Aorta (tissue), 5 donors: Measurements from ENCODE around the gene KDM8. TPM values are rescaled to one million over a fixed set of nuclear protein-coding genes. Genes with fewer than 3 reads are reported as not detected.
"Not testable (repeated sequence)": the region's sequence is repeated elsewhere in the genome, so short reads cannot be mapped to it uniquely, and the experiment has no call there.

ENCODE experiments used
- ATAC-seq: fragments of 200-7000 bp; cut with Tn5 transposase; one replicate; pipeline ENCODE4 v1.9.1; 2022; ENCODE audit warnings: moderate library complexity; ENCODE audit not compliant: low FRiP score
- DNase-seq, 2 donors: peaks; one replicate each; pipeline ENCODE4 v3.0.0-alpha.2; 2020
- H3K27ac ChIP-seq, 2 donors: one replicate each; pipeline ENCODE4 v1.5.1; 2013; ENCODE audit warnings: low read length in 2 of 2, mild to moderate bottlenecking in 2 of 2, moderate library complexity in 2 of 2, control low read depth in 1 of 2, inconsistent platforms in 1 of 2, low read depth in 1 of 2
- H3K27me3 ChIP-seq, 2 donors: one replicate each; pipeline ENCODE4 v1.6.1; 2013; ENCODE audit warnings: control low read depth in 1 of 2, low read length in 1 of 2, mild to moderate bottlenecking in 1 of 2, moderate library complexity in 1 of 2; ENCODE audit not compliant: insufficient read depth in 2 of 2, control insufficient read depth in 1 of 2
- H3K36me3 ChIP-seq, 2 donors: one replicate each; pipeline ENCODE4 v1.6.1; 2013; ENCODE audit warnings: control low read depth in 1 of 2, low read length in 1 of 2, mild to moderate bottlenecking in 1 of 2; ENCODE audit not compliant: insufficient read depth in 2 of 2, control insufficient read depth in 1 of 2
- H3K4me1 ChIP-seq, 2 donors: one replicate each; pipeline ENCODE4 v1.6.1; 2013; ENCODE audit warnings: low read length in 2 of 2, control low read depth in 1 of 2, mild to moderate bottlenecking in 1 of 2, moderate library complexity in 1 of 2; ENCODE audit not compliant: insufficient read depth in 2 of 2, control insufficient read depth in 1 of 2
- H3K4me3 ChIP-seq, 2 donors: one replicate each; pipeline ENCODE4 v1.5.1; 2013; ENCODE audit warnings: low read length in 2 of 2, control low read depth in 1 of 2, mild to moderate bottlenecking in 1 of 2
- H3K9me3 ChIP-seq: one replicate; pipeline ENCODE4 v1.6.1; 2013; ENCODE audit warnings: mild to moderate bottlenecking, low read length; ENCODE audit not compliant: control insufficient read depth
- WGBS, 2 donors: extraction: QIAGEN DNeasy Blood & Tissue Kit; methylation state at CpG; one replicate each; pipeline ENCODE4 v1.1.7; 2013; 5-methylcytosine and 5-hydroxymethylcytosine counted together
- intact Hi-C, 2 donors: fragments of 100-400 bp; cut with DNase I; formaldehyde crosslinking; loops; one replicate each; pipeline versions ENCODE4 v1.14.2 to v1.15.0; 2022
- polyA plus RNA-seq, 2 donors: library from polyadenylated mRNA; stranded (reverse); fragments of 200-250 nt; gene quantifications; one replicate each; pipeline ENCODE4 v1.2.3, GENCODE V29; 2013
- total RNA-seq, 2 donors: library from RNA; stranded (reverse); fragmentation: NEBNext Ultra II Directional; extraction: Animal tissue kit (Norgen Biotek cat#: 25700); gene quantifications; one replicate each; pipeline ENCODE4 v1.2.1, GENCODE V29; 2021
- donor health status: healthy with polysubstance abuse.
- donor health status: Bipolar disorder and iron deficiency.
- donor health status: DM: no; HTN: no; CAD: no.
- donor health status: DM: no; HTN: no; CAD: no.
- donor health status: DM: yes; HTN: yes; CAD: no.

KDM8 gene
- total and polyA plus RNA-seq, 4 donors, result 4.3 to 7.4 (median 6.3) TPM

GRCh38 chr16:27245276-27246172 is 42.2 kb downstream of the KDM8 start:
- 24 to 29% methylated on average over 19 of the region's 19 CpGs for WGBS, 2 donors
- H3K36me3 ChIP-seq, result no peaks in the 10 kb centered on the region
- H3K4me1 ChIP-seq, result peaks cover 7 to 10% of the 10 kb centered on the region in 2 donors
- peak overlapping the region in 1 of 2 donors; percentile 78 for H3K27ac ChIP-seq
- ATAC-seq (peak; percentile 84), DNase-seq (peak in 1 of 2 donors; percentile 81)
- intact Hi-C loops, result loop anchor here in 1 of 2 donors (5.0 kb wide), 1 partner anchor 82 kb away; no protein-coding TSS in a partner anchor
- no peaks in the 10 kb centered on the region for H3K27me3 ChIP-seq
- no peak overlapping the region for H3K4me3 ChIP-seq
- no peaks in the 10 kb centered on the region for H3K9me3 ChIP-seq

DNA sequence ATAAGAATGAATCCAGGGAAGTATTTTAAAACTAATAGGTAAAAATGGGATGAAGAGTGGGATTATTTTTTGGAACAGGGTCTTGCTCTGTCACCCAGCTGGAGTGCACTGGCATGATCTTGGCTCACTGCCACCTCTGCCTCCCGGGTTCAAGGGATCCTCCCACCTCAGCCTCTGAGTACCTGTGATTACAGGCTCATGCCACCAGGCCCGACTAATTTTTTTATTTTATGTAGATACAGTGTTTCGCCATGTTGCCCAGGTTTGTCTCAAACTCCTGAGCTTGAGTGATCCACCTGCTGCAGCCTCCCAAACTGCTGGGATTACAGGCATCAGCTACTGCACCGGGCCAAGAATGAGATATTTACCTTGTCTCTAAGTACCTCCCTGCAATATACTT is 43.1 kb downstream of the KDM8 start:
- H3K27ac ChIP-seq, result peak overlapping the region in 1 of 2 donors; percentile 28
- WGBS, 2 donors, result 63 to 66% methylated on average over 4 of the region's 4 CpGs
- DNase-seq (no peak), ATAC-seq (no peak)
- H3K4me3 ChIP-seq, result no peak overlapping the region
- H3K9me3 ChIP-seq, result no peaks in the 10 kb centered on the region
- peaks cover 7 to 10% of the 10 kb centered on the region in 2 donors for H3K4me1 ChIP-seq
- no peaks in the 10 kb centered on the region for H3K27me3 ChIP-seq
- intact Hi-C loops, result loop anchor here in 1 of 2 donors (5.0 kb wide), 1 partner anchor 81 kb away; no protein-coding TSS in a partner anchor
- H3K36me3 ChIP-seq, result no peaks in the 10 kb centered on the region

DNA sequence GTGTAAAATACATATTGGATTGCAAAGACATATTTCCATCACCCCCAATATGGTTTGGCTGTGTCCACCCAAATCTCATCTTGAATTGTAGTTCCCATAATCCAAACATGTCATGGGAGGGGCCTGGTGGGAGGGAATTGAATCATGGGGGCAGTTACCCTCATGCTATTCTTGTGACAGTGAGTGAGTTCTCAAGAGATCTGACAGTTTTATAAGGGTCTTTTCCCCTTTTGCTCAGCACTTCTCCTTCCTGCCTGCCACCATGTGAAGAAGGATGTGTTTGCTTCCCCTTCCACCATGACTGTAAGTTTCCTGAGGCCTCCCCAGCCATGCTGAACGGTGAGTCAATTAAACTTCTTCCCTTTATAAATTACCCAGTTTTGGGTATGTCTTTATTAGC is 43.8 kb downstream of the KDM8 start:
- not testable (repeated sequence) for H3K27ac ChIP-seq, H3K4me1 ChIP-seq

GRCh38 chr16:27248036-27248435 is 44.7 kb downstream of the KDM8 start:
- no peak overlapping the region for H3K4me3 ChIP-seq
- peaks cover 7 to 10% of the 10 kb centered on the region in 2 donors for H3K4me1 ChIP-seq
- DNase-seq (no peak), ATAC-seq (no peak)
- H3K27me3 ChIP-seq, result no peaks in the 10 kb centered on the region
- H3K27ac ChIP-seq, result no peak overlapping the region
- 92 to 93% methylated on average over 2 of the region's 2 CpGs for WGBS, 2 donors
- no peaks in the 10 kb centered on the region for H3K9me3 ChIP-seq
- no peaks in the 10 kb centered on the region for H3K36me3 ChIP-seq
- intact Hi-C loops, result loop anchor here in 1 of 2 donors (5.0 kb wide), 1 partner anchor 79 kb away; no protein-coding TSS in a partner anchor

More for the DNA sequence above, 43.8 kb downstream of the KDM8 start:
- not testable (repeated sequence) for ATAC-seq, H3K27me3 ChIP-seq, H3K9me3 ChIP-seq, H3K36me3 ChIP-seq, DNase-seq, H3K4me3 ChIP-seq
- intact Hi-C loops, result loop anchor here in 1 of 2 donors (5.0 kb wide), 1 partner anchor 80 kb away; no protein-coding TSS in a partner anchor
- 89% methylated on average over 1 of the region's 1 CpG for WGBS, 2 donors

DNA sequence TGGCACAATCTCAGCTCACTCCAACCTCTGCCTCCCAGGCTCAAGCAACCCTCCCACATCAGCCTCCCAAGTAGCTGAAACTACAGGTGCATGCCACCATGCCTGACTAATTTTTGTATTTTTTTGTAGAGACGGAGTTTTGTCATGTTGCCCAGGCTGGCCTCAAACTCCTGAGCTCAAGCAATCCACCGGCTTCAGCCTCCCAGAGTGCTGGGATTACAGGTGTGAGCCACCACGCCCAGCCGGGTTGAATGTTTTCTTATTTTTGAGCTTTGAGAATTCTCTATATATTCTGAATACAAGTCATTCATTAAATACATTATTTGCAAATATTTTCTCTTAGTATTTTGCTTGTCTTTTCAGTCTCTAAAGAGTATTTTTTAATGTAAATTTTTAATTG is 45.6 kb downstream of the KDM8 start:
- 97 to 99% methylated on average over 4 of the region's 4 CpGs for WGBS, 2 donors
- intact Hi-C loops, result loop anchor here in 1 of 2 donors (5.0 kb wide), 1 partner anchor 78 kb away; no protein-coding TSS in a partner anchor

DNA sequence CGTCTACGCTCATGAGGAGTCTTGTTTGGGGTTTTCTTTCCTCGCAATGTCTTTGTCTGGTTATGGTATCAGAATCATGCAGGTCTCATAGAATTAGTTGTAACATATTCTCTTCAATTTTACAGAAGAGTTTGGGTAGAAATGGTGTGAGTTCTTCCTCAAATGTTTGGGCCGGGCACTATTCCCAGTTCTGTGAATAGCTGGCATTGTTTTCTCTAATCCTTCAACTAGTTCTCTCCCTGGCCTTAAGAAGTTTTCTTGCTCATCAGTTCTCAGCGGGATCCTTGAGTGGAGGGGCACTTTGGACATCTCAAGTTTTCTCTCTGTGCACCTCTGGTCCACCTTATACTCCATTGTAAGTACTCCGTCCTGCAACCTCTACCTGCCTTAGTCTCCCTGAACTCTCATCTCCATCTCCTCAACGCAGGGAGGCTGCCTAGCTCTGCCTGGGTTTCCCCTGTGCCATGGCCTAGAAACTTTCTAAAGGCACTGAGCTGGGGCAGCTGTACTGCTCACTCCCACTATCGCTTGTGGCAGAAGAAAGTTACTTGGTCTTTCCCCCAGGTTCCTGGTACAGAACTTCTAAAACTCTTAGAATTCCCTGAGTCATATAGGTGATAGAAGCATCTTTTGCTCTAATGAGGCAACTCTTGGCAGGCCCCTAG is 48.3 kb downstream of the KDM8 start:
- Histone ChIP-seq H3K27ac (no peak overlapping the region), H3K4me1 (no peaks in the 10 kb centered on the region), H3K9me3 (no peaks in the 10 kb centered on the region), H3K4me3 (no peak overlapping the region), H3K36me3 (peaks cover 0 to 2% of the 10 kb centered on the region in 2 donors), H3K27me3 (no peaks in the 10 kb centered on the region)
- WGBS, 2 donors, result 89 to 92% methylated on average over 8 of the region's 8 CpGs
- ATAC-seq, result no peak
- intact Hi-C loops, result no loop called here
- no peak for DNase-seq

More for the DNA sequence above, 45.6 kb downstream of the KDM8 start:
- not testable (repeated sequence) for H3K4me3 ChIP-seq, ATAC-seq, H3K27ac ChIP-seq, H3K36me3 ChIP-seq, H3K27me3 ChIP-seq, H3K4me1 ChIP-seq, DNase-seq, H3K9me3 ChIP-seq

- ATAC-seq (no peak), DNase-seq (no peak)
- no peak overlapping the region for H3K27ac ChIP-seq
- H3K36me3 ChIP-seq, result peaks cover 2 to 4% of the 10 kb centered on the region in 2 donors
- no peaks in the 10 kb centered on the region for H3K9me3 ChIP-seq
- no peaks in the 10 kb centered on the region for H3K27me3 ChIP-seq
- intact Hi-C loops, result no loop called here
- H3K4me3 ChIP-seq, result no peak overlapping the region
- WGBS, 2 donors, result 94 to 97% methylated on average over 6 of the region's 6 CpGs
- H3K4me1 ChIP-seq, result no peaks in the 10 kb centered on the region
Measured at GRCh38 chr16:27252206-27252585, 48.9 kb downstream of the KDM8 start.

DNA sequence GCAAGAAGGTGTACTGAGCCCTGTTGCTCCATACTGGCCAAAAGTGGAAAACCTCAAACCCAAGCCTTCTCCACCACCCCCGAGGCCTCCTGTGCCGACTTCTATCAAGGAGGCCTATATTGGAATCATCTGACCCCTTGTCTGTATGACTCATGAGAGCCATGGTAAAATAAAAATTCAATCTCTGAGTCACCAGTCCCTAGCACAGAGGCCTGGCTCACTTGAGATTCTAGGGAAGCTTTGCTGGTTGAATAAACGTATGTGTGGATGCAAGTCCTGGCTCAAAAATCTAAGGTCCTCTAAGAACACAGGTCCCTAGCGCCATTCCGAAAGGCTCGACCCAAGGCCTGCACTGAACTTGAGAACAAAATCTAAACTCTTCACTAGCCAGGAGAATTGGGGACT is 50.2 kb downstream of the KDM8 start:
- DNase-seq, result no peak
- H3K4me1 ChIP-seq, result no peaks in the 10 kb centered on the region
- no peaks in the 10 kb centered on the region for H3K9me3 ChIP-seq
- intact Hi-C loops, result no loop called here
- H3K27me3 ChIP-seq, result no peaks in the 10 kb centered on the region
- ATAC-seq, result peak; percentile 86
- H3K36me3 ChIP-seq, result peaks cover 2 to 4% of the 10 kb centered on the region in 2 donors
- H3K27ac ChIP-seq, result no peak overlapping the region
- WGBS, 2 donors, result 62 to 67% methylated on average over 6 of the region's 6 CpGs
- H3K4me3 ChIP-seq, result no peak overlapping the region
